ENCODE measurements around the gene SPATS2L. TPM values are rescaled to one million over a fixed set of nuclear protein-coding genes. Genes with fewer than 3 reads are reported as not detected.

Gene SPATS2L
- total and polyA plus RNA-seq, 7 experiments from 2014 or later = 1.1 to 51.9 (median 2.9) TPM

GRCh38 chr2:200416878-200417277 lies 110.4 kb downstream of the SPATS2L start:
- ATAC-seq (no peak), DNase-seq (no peak)
- Mint-ChIP-seq H3K27me3 (no peaks in the 10 kb centered on the region), H3K4me3 (no peak overlapping the region), H3K36me3 (peaks cover 0 to 29% (median 0%) of the 10 kb centered on the region in 5 donors), H3K9me3 (no peaks in the 10 kb centered on the region), H3K4me1 (no peaks in the 10 kb centered on the region), H3K27ac (no peak overlapping the region)
- ChIA-PET CTCF (no interaction called here), POLR2A (no interaction called here)
- Histone ChIP-seq H3K36me3 (ENCODE audit: control insufficient read depth in 2 of 3, insufficient read depth in 3 of 3, low read length in 3 of 3) (no peaks in the 10 kb centered on the region), H3K27ac (ENCODE audit: low read depth, low read length) (no peak overlapping the region), H3K9me3 (ENCODE audit: control insufficient read depth in 2 of 3, low read length in 3 of 3) (no peaks in the 10 kb centered on the region), H3K27me3 (ENCODE audit: control insufficient read depth in 2 of 2, insufficient read depth in 2 of 2, low read length in 2 of 2) (no peaks in the 10 kb centered on the region), H3K4me1 (ENCODE audit: control insufficient read depth in 2 of 2, insufficient read depth in 2 of 2, low read length in 2 of 2) (no peaks in the 10 kb centered on the region), H3K4me3 (ENCODE audit: low read length) (no peak overlapping the region)
- intact Hi-C loops (cut with micrococcal nuclease) = no loop called here

DNA sequence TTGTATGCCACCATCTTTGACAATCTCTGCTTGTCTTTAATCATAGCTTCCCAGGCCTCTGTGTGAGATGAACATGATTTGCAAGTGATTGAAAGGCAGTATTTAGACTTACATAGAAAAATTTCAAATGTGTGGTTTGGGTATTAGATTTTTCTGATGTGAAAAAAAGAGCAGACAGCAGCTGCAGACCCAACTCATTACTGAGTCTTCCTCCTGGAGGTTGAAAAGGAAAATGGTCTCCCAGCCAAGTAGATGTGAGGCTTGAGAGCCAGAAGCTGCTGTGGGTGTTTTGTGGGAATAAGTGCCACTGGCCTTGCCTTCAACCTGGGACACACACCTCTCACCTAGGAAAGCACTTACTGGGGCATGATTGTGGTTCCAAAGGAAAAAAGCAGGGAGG lies 110.9 kb downstream of the SPATS2L start:
- DNase-seq = no peak
- intact Hi-C loops (cut with micrococcal nuclease) = no loop called here
- ChIA-PET POLR2A (no interaction called here), CTCF (no interaction called here)
- Mint-ChIP-seq H3K27ac (no peak overlapping the region), H3K4me1 (no peaks in the 10 kb centered on the region), H3K9me3 (no peaks in the 10 kb centered on the region), H3K4me3 (no peak overlapping the region), H3K27me3 (no peaks in the 10 kb centered on the region), H3K36me3 (peaks cover 0 to 25% (median 0%) of the 10 kb centered on the region in 5 donors)
- ATAC-seq = no peak
- Histone ChIP-seq H3K4me3 (ENCODE audit: low read length) (no peak overlapping the region), H3K27ac (ENCODE audit: low read depth, low read length) (no peak overlapping the region), H3K4me1 (ENCODE audit: control insufficient read depth in 2 of 2, insufficient read depth in 2 of 2, low read length in 2 of 2) (no peaks in the 10 kb centered on the region), H3K36me3 (ENCODE audit: control insufficient read depth in 2 of 3, insufficient read depth in 3 of 3, low read length in 3 of 3) (no peaks in the 10 kb centered on the region), H3K9me3 (ENCODE audit: control insufficient read depth in 2 of 3, low read length in 3 of 3) (no peaks in the 10 kb centered on the region), H3K27me3 (ENCODE audit: control insufficient read depth in 2 of 2, insufficient read depth in 2 of 2, low read length in 2 of 2) (no peaks in the 10 kb centered on the region)

GRCh38 chr2:200418399-200418798 lies 111.9 kb downstream of the SPATS2L start:
- ATAC-seq = no peak
- ChIA-PET CTCF (interaction anchor here (0.8 kb wide), 1 partner anchor 256 kb away, joined by 4 read pairs; no protein-coding TSS in a partner anchor), POLR2A (no interaction called here)
- no peaks in the 10 kb centered on the region for H3K9me3 Mint-ChIP-seq
- no peak overlapping the region for H3K27ac Mint-ChIP-seq
- H3K4me1 ChIP-seq (ENCODE audit: control insufficient read depth in 2 of 2, insufficient read depth in 2 of 2, low read length in 2 of 2) = no peaks in the 10 kb centered on the region
- no peak overlapping the region for H3K4me3 ChIP-seq (ENCODE audit: low read length)
- H3K9me3 ChIP-seq (ENCODE audit: control insufficient read depth in 2 of 3, low read length in 3 of 3) = no peaks in the 10 kb centered on the region
- H3K4me1 Mint-ChIP-seq = peaks cover 0 to 5% (median 0%) of the 10 kb centered on the region in 7 donors
- H3K27me3 ChIP-seq (ENCODE audit: control insufficient read depth in 2 of 2, insufficient read depth in 2 of 2, low read length in 2 of 2) = no peaks in the 10 kb centered on the region
- H3K27ac ChIP-seq (ENCODE audit: low read depth, low read length) = no peak overlapping the region
- no peak overlapping the region for H3K4me3 Mint-ChIP-seq
- intact Hi-C loops (cut with micrococcal nuclease) = no loop called here
- no peaks in the 10 kb centered on the region for H3K27me3 Mint-ChIP-seq
- peaks cover 0 to 29% (median 0%) of the 10 kb centered on the region in 5 donors for H3K36me3 Mint-ChIP-seq
- DNase-seq = no peak
- H3K36me3 ChIP-seq (ENCODE audit: control insufficient read depth in 2 of 3, insufficient read depth in 3 of 3, low read length in 3 of 3) = no peaks in the 10 kb centered on the region

- POLR2A ChIA-PET = interaction anchor here (0.5 kb wide), 1 partner anchor 446 kb away, joined by 4 read pairs; no protein-coding TSS in a partner anchor
- H3K4me1 ChIP-seq (ENCODE audit: control insufficient read depth in 2 of 2, insufficient read depth in 2 of 2, low read length in 2 of 2) = no peaks in the 10 kb centered on the region
- no peaks in the 10 kb centered on the region for H3K27me3 ChIP-seq (ENCODE audit: control insufficient read depth in 2 of 2, insufficient read depth in 2 of 2, low read length in 2 of 2)
- no peak overlapping the region for H3K4me3 Mint-ChIP-seq
- H3K9me3 Mint-ChIP-seq = no peaks in the 10 kb centered on the region
- H3K36me3 Mint-ChIP-seq = peaks cover 0 to 25% (median 0%) of the 10 kb centered on the region in 5 donors
- ATAC-seq (no peak), DNase-seq (no peak)
- H3K4me3 ChIP-seq (ENCODE audit: low read length) = no peak overlapping the region
- H3K4me1 Mint-ChIP-seq = peaks cover 0 to 5% (median 0%) of the 10 kb centered on the region in 7 donors
- no peak overlapping the region for H3K27ac Mint-ChIP-seq
- CTCF ChIA-PET = no interaction called here
- no peaks in the 10 kb centered on the region for H3K9me3 ChIP-seq (ENCODE audit: control insufficient read depth in 2 of 3, low read length in 3 of 3)
- H3K36me3 ChIP-seq (ENCODE audit: control insufficient read depth in 2 of 3, insufficient read depth in 3 of 3, low read length in 3 of 3) = no peaks in the 10 kb centered on the region
- intact Hi-C loops (cut with micrococcal nuclease) = no loop called here
- no peaks in the 10 kb centered on the region for H3K27me3 Mint-ChIP-seq
- H3K27ac ChIP-seq (ENCODE audit: low read depth, low read length) = no peak overlapping the region
These were observed 112.8 kb downstream of the SPATS2L start for GRCh38 chr2:200419325-200419724.

- Mint-ChIP-seq H3K27me3 (no peaks in the 10 kb centered on the region), H3K9me3 (no peaks in the 10 kb centered on the region), H3K4me3 (no peak overlapping the region), H3K36me3 (peaks cover 0 to 22% (median 0%) of the 10 kb centered on the region in 5 donors), H3K27ac (no peak overlapping the region), H3K4me1 (peaks cover 0 to 15% (median 4%) of the 10 kb centered on the region in 7 donors)
- DNase-seq (no peak), ATAC-seq (no peak)
- H3K4me3 ChIP-seq (ENCODE audit: low read length) = no peak overlapping the region
- H3K27me3 ChIP-seq (ENCODE audit: control insufficient read depth in 2 of 2, insufficient read depth in 2 of 2, low read length in 2 of 2) = no peaks in the 10 kb centered on the region
- no peaks in the 10 kb centered on the region for H3K4me1 ChIP-seq (ENCODE audit: control insufficient read depth in 2 of 2, insufficient read depth in 2 of 2, low read length in 2 of 2)
- no peaks in the 10 kb centered on the region for H3K36me3 ChIP-seq (ENCODE audit: control insufficient read depth in 2 of 3, insufficient read depth in 3 of 3, low read length in 3 of 3)
- H3K9me3 ChIP-seq (ENCODE audit: control insufficient read depth in 2 of 3, low read length in 3 of 3) = no peaks in the 10 kb centered on the region
- CTCF ChIA-PET = no interaction called here
- no peak overlapping the region for H3K27ac ChIP-seq (ENCODE audit: low read depth, low read length)
- POLR2A ChIA-PET = no interaction called here
- intact Hi-C loops (cut with micrococcal nuclease) = no loop called here
These were observed 114.8 kb downstream of the SPATS2L start for GRCh38 chr2:200421270-200421669.

DNA sequence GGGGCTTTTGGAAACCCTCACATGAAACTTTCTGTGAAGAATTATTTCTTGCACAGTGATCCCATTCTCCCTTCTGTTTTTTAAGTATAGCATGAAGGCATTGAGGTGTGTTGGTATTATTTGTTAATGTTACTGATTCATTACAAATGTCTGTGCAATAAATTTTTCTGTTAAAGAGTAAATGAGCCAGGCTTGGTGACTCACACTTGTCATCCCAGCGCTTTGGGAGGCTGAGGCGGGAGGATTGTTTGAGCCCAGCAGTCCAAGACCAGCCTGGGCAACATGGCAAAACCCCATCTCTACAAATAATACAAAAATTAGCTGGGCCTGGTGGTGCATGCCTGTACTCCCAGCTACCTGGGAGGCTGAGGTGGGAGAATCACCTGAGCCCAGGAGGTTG lies 115.6 kb downstream of the SPATS2L start:
- no peaks in the 10 kb centered on the region for H3K27me3 Mint-ChIP-seq
- ChIA-PET CTCF (no interaction called here), POLR2A (no interaction called here)
- no peaks in the 10 kb centered on the region for H3K9me3 Mint-ChIP-seq
- Histone ChIP-seq H3K27ac (ENCODE audit: low read depth, low read length) (no peak overlapping the region), H3K27me3 (ENCODE audit: control insufficient read depth in 2 of 2, insufficient read depth in 2 of 2, low read length in 2 of 2) (no peaks in the 10 kb centered on the region), H3K9me3 (ENCODE audit: control insufficient read depth in 2 of 3, low read length in 3 of 3) (no peaks in the 10 kb centered on the region), H3K4me1 (ENCODE audit: control insufficient read depth in 2 of 2, insufficient read depth in 2 of 2, low read length in 2 of 2) (no peaks in the 10 kb centered on the region), H3K4me3 (ENCODE audit: low read length) (no peak overlapping the region), H3K36me3 (ENCODE audit: control insufficient read depth in 2 of 3, insufficient read depth in 3 of 3, low read length in 3 of 3) (no peaks in the 10 kb centered on the region)
- no peak overlapping the region for H3K27ac Mint-ChIP-seq
- no peak for ATAC-seq
- no peak for DNase-seq
- intact Hi-C loops (cut with micrococcal nuclease) = no loop called here
- peaks cover 0 to 22% (median 0%) of the 10 kb centered on the region in 5 donors for H3K36me3 Mint-ChIP-seq
- H3K4me3 Mint-ChIP-seq = no peak overlapping the region
- H3K4me1 Mint-ChIP-seq = peaks cover 0 to 22% (median 10%) of the 10 kb centered on the region in 7 donors

GRCh38 chr2:200422532-200423261 lies 116.2 kb downstream of the SPATS2L start:
- no peaks in the 10 kb centered on the region for H3K4me1 ChIP-seq (ENCODE audit: control insufficient read depth in 2 of 2, insufficient read depth in 2 of 2, low read length in 2 of 2)
- Mint-ChIP-seq H3K4me3 (no peak overlapping the region), H3K27me3 (no peaks in the 10 kb centered on the region), H3K27ac (peak overlapping the region in 2 of 9 donors; percentile 14 to 28), H3K4me1 (peaks cover 0 to 22% (median 11%) of the 10 kb centered on the region in 7 donors), H3K36me3 (peaks cover 0 to 22% (median 0%) of the 10 kb centered on the region in 5 donors), H3K9me3 (no peaks in the 10 kb centered on the region)
- no peaks in the 10 kb centered on the region for H3K9me3 ChIP-seq (ENCODE audit: control insufficient read depth in 2 of 3, low read length in 3 of 3)
- no peak overlapping the region for H3K27ac ChIP-seq (ENCODE audit: low read depth, low read length)
- no peaks in the 10 kb centered on the region for H3K36me3 ChIP-seq (ENCODE audit: control insufficient read depth in 2 of 3, insufficient read depth in 3 of 3, low read length in 3 of 3)
- DNase-seq (no peak), ATAC-seq (no peak)
- ChIA-PET CTCF (no interaction called here), POLR2A (no interaction called here)
- H3K27me3 ChIP-seq (ENCODE audit: control insufficient read depth in 2 of 2, insufficient read depth in 2 of 2, low read length in 2 of 2) = no peaks in the 10 kb centered on the region
- no peak overlapping the region for H3K4me3 ChIP-seq (ENCODE audit: low read length)
- intact Hi-C loops (cut with micrococcal nuclease) = no loop called here

Measured in naive thymus-derived CD4-positive, alpha-beta T cell (primary cell).